Effector CD8-positive, alpha-beta T cell (primary cell): ENCODE results near the gene C11orf97.
"Not testable (repeated sequence)": the region's sequence is repeated elsewhere in the genome, so short reads cannot be mapped to it uniquely, and the experiment has no call there.

ENCODE experiments used
- DNase-seq: peaks from one replicate; lab custom pipeline; 2025; lab: John Stamatoyannopoulos, UW

Gene C11orf97

DNA sequence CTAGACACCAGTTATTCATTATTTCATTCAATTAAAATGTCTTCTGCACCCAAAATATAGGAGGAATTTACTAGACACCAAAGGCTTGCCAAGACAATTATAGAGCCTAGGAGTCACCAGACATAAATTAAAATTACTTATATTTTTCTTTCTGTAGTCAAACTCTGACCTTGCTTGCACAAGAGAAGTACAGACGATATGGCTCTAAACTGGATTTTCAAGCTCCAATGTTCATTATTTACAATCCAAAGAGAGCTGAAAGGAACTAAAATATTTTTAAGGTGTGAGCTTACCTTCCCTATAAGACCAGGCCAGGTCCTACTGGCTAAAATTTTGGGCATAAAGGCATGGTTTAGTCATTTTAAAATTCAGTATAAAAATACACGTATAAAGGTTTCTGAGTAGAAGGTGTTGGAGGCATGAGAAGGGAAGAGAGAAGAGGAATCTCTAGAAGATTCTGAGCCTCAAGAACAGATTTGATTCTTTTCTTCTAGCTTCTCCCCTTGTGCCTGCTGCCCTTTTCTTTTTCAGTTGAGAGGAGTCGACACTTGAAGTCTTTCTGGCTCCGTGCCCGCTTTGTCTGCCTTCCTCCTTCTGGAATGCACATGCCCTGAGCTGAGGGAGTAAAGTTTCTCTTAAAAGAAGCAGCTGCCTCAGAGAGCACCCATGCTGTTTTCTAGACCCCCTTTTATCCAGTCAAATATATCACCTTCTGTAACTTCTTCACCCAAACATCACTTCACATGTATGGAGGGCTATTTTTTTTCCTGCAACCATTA, 13.5 kb downstream of the C11orf97 start:
- no peak for DNase-seq

DNA sequence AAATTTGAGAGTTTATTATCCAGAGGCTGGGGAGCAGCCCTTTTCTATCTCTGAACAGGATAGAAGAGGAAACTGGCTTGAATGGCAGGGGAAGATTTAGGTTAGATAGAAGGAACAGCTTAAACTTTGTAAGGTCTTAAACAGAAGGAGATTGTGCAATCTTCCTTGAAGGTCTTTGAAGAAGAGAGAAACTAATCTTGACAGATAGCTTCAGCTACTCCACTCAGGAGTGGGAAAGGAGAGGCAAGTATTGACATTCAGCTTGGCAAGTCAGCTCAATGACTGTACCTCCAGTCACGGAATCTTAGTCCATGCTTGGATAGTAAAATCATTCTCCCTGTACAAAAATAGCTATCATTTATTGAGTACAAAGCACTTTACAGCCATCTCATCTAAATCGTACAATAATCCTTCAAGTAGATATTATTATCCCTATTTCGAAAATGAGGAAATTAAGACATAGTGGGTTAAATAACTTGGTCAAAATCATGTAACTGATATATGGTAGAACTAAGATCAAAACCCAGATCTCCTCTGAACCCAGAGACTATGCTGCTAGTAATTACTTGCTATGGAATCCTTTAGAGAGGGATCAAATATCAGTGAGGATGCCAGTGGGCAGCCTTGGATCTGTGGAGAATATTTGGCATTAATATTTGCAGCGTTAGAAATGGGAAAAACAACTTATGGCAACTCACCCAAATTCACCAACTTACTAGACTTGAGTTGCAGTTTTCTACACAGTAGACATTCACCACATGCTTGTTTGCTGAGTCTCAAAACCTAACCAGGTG, 14.6 kb downstream of the C11orf97 start:
- DNase-seq = no peak

DNA sequence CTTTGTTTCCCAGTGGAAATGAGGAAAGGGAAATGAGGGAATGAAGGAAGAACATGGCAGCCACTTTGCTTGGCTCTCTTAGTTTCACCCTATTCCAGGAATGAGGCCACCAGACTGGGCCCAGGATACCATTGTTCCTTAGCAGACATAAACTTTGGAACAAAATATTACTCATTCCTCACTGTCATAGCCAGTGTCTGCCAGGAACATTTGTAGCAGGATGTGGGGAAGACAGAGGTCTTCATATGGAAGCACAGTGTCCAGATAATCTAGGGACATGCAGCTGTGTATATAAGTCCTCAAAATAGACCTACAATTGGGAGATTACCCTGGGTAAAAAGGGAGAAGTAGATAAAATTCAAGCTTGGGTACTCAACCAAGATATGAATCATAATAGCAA, 16.3 kb downstream of the C11orf97 start:
- no peak for DNase-seq

DNA sequence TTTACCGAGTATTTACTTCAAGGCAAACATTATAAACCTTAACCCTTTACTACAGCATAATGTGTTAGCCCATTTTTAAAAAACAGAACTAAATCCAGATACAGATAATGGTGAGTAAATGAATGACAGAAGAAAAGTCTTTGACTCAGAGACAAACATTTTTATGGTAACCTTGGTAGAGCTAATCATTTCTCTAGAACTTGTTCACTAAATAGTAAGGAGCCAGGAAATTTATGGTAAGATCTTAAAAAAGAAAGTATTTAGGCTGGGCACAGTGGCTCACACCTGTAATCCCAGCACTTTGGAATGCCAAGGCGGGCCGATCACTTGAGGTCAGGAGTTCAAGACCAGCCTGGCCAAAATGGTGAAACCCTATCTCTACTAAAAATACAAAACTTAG, 19.9 kb downstream of the C11orf97 start:
- DNase-seq = no peak

DNA sequence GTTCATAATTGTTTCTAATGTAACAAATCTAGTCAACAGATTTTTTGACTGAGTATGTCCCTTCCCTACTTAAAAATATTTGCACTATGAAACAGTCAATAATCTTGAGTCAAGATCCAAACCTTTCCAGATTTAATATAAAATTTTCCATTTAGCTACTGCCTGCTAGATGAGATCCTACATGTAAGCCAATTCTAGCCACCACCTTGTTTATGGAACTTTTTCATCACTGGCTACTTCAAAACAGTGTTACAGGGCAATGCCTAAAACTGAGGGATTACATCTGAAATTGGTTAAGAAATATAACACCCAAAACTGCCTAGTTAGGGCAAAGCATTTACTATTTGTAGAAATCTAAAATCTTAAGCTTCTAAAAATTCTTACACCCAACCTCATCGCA, 20.9 kb downstream of the C11orf97 start:
- no peak for DNase-seq

DNA sequence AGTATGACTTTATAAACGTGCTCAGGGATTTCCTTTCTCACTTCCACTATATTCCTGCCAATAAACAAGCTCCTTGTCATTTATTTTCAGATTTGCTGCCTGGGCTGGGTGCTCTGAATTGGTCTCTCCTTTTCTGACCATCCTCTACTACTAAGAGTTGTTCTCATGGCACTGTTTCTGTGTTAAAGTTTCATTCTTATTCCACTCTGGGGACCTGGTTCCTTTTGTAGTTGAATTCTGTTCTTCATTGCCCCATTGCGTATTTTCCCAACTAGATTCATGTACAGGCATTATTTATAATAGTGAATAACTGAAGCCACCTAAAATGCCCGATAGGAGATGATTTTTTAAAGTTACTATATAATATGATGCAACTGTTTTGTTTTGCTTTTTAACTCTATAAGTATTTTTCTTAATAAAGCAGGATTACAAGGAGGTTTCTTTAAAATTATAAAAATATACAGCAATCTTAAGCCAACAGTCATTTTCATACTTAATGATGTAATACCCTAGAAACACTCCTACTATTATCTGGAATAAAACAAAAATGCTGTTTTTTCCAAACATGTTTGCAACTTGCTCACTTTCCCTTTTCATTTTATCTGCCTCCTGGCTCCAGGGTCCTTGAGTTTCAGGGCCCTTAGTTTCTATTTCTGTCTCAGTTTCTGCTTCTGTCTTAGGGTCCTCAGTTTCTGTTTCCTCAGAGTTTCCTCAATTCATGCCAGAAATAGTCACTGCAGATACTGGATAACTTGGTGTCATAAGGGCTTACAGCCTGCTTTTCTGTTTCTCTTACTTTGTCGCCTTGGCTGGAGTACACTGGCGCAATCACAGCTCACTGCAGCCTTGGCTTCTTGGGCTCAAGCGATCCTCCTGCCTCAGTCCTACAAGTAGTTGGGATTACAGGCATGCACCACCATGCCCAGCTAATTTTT, 21.7 kb downstream of the C11orf97 start:
- DNase-seq = no peak

DNA sequence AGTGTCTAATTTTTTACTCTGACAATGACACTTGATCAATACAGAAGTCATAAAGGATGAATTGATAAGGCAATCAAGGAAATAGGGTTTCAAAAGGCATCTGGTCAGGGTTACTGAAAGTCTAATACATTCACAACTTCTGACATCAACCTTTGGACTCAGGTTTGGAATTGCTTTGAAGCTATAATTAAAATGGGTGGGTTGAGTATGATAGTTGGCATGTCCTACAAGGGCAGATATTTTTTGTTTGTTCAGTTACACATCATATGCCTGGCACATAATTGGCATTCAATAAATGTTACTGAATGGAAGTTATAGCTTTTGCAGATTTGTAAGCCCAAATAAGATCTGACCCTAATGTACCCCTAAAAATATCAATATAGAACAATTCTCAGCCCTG, 24.1 kb downstream of the C11orf97 start:
- DNase-seq = no peak

DNA sequence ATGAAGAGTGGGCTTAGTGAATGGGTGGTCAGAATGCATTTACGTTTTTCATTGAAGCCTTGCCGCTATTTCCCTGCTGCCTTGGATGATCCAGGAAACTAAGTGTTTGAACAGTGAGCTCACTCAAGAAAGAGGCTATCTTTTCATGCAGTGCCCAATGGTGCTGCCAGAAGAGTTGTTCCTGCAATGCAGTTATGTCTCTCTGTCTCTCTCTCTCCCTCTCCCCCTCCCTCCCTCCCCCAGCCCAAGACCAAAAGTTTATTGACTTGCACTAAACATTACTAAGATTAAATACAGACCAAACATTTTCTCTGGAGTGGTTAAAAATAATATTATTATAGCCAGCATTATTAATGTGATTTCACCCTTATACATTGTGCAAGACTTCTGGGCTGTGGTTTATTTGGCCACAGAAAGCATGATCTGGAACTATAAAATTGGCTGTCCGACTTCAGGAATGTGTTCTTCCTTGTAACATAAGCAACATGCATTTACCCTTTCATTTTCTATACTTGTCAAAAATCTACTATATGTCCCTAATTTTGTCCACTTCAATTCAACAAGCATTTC, 24.9 kb downstream of the C11orf97 start:
- no peak for DNase-seq

DNA sequence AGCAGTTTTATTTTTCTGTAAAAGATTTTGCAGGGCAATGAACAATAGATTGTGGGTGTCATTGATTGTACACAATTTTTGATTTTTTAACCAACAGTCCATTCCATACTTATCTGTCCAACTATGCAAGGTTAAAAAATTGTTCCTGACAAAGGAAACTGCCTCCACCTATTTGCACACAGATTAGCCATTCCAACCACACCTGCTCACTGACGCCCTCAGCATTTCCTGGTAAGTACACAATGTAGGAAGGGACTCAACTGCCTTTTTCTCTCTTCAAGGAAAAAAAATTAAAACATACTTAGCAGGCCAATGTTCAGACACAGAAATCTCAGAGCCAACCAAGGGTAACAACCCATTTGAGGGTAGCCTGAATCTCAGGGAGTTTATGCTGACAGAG, 27.2 kb downstream of the C11orf97 start:
- DNase-seq = no peak

DNA sequence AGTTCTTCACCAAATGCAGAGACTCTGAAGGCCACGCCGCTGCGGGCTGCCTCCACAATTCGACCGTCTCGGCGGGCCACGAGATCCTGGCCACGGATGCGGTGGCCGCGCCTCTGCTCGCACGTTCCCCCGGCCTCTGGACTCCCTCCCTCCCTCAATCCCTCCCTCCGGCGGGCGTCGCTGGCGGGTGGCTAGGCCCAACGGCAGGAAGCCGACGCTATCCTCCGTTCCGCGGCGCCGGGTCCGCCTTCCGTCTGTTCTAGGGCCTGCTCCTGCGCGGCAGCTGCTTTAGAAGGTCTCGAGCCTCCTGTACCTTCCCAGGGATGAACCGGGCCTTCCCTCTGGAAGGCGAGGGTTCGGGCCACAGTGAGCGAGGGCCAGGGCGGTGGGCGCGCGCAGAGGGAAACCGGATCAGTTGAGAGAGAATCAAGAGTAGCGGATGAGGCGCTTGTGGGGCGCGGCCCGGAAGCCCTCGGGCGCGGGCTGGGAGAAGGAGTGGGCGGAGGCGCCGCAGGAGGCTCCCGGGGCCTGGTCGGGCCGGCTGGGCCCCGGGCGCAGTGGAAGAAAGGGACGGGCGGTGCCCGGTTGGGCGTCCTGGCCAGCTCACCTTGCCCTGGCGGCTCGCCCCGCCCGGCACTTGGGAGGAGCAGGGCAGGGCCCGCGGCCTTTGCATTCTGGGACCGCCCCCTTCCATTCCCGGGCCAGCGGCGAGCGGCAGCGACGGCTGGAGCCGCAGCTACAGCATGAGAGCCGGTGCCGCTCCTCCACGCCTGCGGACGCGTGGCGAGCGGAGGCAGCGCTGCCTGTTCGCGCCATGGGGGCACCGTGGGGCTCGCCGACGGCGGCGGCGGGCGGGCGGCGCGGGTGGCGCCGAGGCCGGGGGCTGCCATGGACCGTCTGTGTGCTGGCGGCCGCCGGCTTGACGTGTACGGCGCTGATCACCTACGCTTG, 31.7 kb downstream of the C11orf97 start, which contains the start of gene FUT4:
Gene FUT4, plus strand, starts transcription at position 227 of the 951 bp plus-strand sequence. Its CDS starts 213 bp downstream, at position 440.
- DNase-seq = peak; percentile 43

DNA sequence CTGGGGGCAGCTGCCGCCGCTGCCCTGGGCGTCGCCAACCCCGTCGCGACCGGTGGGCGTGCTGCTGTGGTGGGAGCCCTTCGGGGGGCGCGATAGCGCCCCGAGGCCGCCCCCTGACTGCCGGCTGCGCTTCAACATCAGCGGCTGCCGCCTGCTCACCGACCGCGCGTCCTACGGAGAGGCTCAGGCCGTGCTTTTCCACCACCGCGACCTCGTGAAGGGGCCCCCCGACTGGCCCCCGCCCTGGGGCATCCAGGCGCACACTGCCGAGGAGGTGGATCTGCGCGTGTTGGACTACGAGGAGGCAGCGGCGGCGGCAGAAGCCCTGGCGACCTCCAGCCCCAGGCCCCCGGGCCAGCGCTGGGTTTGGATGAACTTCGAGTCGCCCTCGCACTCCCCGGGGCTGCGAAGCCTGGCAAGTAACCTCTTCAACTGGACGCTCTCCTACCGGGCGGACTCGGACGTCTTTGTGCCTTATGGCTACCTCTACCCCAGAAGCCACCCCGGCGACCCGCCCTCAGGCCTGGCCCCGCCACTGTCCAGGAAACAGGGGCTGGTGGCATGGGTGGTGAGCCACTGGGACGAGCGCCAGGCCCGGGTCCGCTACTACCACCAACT, 32.5 kb downstream of the C11orf97 start:
- no peak for DNase-seq

DNA sequence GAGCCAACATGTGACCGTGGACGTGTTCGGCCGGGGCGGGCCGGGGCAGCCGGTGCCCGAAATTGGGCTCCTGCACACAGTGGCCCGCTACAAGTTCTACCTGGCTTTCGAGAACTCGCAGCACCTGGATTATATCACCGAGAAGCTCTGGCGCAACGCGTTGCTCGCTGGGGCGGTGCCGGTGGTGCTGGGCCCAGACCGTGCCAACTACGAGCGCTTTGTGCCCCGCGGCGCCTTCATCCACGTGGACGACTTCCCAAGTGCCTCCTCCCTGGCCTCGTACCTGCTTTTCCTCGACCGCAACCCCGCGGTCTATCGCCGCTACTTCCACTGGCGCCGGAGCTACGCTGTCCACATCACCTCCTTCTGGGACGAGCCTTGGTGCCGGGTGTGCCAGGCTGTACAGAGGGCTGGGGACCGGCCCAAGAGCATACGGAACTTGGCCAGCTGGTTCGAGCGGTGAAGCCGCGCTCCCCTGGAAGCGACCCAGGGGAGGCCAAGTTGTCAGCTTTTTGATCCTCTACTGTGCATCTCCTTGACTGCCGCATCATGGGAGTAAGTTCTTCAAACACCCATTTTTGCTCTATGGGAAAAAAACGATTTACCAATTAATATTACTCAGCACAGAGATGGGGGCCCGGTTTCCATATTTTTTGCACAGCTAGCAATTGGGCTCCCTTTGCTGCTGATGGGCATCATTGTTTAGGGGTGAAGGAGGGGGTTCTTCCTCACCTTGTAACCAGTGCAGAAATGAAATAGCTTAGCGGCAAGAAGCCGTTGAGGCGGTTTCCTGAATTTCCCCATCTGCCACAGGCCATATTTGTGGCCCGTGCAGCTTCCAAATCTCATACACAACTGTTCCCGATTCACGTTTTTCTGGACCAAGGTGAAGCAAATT, 33.3 kb downstream of the C11orf97 start:
- DNase-seq = no peak

DNA sequence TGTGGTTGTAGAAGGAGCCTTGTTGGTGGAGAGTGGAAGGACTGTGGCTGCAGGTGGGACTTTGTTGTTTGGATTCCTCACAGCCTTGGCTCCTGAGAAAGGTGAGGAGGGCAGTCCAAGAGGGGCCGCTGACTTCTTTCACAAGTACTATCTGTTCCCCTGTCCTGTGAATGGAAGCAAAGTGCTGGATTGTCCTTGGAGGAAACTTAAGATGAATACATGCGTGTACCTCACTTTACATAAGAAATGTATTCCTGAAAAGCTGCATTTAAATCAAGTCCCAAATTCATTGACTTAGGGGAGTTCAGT, 33.9 kb downstream of the C11orf97 start:
- no peak for DNase-seq

DNA sequence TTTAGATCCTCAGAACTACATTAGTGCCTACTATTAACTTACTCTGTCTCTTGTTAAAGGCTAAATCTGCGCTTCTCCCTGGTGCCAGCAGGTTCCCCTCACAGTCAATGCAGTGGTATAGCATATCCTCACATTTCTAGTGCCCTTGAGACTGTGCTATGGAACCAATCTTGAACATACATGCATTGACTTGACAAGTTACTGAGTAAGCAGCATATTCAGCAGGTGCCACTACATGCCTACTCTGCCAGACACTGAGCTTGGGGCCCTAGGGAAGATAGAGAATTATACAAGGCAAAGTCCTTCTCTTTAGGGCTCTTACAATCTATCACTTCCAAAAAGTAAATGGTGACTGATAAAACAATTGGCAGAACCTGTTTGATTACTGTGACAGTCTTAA, 34.6 kb downstream of the C11orf97 start:
- no peak for DNase-seq

DNA sequence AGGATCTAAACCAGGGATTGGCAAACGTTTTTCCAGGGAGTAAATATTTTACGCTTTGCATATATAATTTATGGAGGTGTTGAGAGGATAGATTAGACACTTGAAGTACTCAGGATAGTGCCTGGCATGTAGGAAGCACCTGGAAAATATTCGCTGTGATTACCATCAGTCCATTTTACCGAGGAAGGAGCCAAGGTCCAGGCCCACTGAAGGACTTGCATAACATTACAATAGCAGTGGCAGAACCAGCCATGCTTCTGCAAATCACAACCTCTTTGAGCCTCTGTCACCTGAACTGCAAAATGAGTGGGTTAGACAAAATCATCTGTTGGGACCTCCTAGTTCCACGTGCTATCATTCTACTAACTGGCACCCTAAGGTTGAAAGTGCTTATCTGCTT, 36.9 kb downstream of the C11orf97 start:
- no peak for DNase-seq

DNA sequence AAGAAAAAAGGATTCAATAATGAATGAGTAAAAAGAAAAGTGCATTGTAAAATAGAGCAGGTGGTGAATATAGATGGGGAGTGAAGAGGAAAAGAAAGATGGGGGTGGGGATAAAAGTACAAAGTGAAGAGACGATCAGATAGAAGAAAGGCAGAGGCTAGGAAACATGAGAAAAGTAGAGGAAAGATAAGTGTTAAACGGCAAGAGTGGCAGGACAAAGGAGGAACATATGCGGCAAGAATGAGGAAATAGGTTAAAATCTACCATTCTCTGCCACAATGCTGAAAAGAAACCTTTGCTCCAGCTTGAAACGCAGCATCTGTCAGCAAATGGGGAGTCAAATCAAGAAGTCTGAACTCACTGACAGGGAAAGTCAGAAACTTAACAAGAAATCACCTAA, 38.3 kb downstream of the C11orf97 start:
- DNase-seq = no peak

DNA sequence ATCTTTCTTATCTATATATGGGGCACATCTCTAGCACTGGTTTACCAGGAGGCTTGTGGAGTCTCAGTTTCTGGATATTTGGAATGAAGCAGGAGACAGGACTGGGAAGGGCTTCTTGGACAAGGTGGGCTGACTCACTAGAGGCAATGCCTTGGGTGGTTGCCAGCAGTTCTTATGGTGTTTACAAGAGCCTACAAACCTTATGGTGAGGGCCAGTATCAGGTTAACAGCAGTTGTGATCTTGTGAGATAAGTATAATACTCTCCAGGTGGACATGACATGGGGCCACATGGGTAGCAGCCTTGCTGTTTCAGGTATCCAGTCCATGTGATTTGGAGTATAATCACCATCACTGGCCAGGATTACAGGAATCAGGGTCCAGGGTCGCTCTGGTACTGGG, 41.7 kb downstream of the C11orf97 start:
- DNase-seq = no peak

DNA sequence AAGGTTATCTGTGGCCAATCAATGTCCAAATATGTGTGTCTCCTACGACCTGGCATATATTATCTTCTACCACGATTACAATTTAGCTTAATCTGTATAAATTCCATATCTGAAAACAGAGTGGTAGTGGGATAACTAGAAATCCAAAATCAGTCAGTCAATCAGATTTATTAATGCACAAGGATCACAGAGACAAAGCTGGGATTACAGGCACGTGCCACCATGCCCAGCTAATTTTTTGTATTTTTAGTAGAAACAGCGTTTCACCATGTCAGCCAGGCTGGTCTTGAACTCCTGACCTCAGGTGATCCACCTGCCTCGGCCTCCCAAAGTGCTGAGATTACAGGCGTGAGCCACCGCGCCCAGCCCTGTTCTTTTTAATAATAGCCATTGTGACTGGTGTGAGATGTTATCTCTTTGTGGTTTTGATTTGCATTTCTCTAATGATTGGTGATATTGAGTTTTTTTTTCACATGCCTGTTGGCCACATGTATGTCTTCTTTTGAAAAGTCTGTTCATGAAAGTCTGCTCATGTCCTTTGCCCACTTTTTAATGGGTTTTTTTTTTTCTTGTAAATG, 43.6 kb downstream of the C11orf97 start:
- DNase-seq = not testable (repeated sequence)

DNA sequence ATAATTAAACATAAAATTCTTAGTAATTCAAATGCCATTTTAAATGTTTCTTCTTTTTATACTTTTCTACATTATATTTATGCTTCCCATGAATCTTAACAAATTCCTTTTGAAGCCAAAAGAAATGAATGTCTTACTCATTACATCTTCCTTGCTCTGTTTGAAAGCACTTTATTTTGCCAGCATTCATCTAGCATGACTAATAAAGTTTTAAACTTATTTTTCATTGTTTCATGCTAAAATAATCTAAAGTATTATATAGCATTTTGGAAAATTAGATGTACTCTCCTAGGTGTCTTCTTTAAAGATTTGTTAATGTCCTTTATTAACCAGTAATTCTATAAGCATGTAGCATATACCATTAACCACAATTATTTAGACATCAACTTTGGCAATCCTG, 45.2 kb downstream of the C11orf97 start:
- DNase-seq = no peak
